ENCODE results near the gene MAT2A.

- TF ChIP-seq CTCF (conservative IDR thresholded peaks at IDR 0.05) (no peak), ZFX (IDR thresholded peaks at IDR 0.05) (no peak)
These were observed 32.2 kb upstream of the MAT2A start for GRCh38 chr2:85506768-85507181.

All from C4-2B (cell line).